ENCODE results near the gene TEX52.

DNA sequence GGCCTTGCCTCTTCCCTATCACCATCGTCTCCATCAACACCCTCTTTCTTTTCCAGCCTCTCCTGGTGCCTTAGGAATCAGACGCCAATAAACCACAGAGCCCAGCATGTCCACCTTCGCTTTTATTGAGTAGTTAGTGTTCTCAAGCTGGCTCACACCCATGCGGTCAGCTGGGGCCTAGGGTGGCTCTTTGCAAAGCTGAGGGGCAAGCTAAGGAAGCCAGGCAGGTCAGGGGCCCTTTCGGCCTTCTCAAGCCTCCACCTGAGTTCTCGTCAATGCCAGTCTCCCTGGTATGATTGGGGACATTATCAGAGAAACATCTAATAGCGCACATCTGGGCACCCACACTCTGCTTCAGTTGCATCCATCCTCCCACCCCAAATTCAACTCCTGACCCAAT, 737 bp upstream of the TEX52 start:
- TF ChIP-seq, protein P1, sequence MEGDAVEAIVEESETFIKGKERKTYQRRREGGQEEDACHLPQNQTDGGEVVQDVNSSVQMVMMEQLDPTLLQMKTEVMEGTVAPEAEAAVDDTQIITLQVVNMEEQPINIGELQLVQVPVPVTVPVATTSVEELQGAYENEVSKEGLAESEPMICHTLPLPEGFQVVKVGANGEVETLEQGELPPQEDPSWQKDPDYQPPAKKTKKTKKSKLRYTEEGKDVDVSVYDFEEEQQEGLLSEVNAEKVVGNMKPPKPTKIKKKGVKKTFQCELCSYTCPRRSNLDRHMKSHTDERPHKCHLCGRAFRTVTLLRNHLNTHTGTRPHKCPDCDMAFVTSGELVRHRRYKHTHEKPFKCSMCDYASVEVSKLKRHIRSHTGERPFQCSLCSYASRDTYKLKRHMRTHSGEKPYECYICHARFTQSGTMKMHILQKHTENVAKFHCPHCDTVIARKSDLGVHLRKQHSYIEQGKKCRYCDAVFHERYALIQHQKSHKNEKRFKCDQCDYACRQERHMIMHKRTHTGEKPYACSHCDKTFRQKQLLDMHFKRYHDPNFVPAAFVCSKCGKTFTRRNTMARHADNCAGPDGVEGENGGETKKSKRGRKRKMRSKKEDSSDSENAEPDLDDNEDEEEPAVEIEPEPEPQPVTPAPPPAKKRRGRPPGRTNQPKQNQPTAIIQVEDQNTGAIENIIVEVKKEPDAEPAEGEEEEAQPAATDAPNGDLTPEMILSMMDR (conservative IDR thresholded peaks at IDR 0.05; ENCODE audit: low read length), result no peak
- no peak for TF ChIP-seq EZH2phosphoT487 (IDR thresholded peaks at IDR 0.05; ENCODE audit: borderline replicate concordance, low read depth, low read length)

Data from OCI-LY7 (cell line).